22Rv1 (cell line): Measurements from ENCODE around the gene GZMM.

Experiments used
- H3K27ac ChIP-seq: fragments of 450-650 bp; 2 replicates; pipeline ENCODE4 v1.5.1; 2017
- ZFX ChIP-seq: fragments of 450-650 bp; IDR thresholded peaks from 2 replicates; pipeline ENCODE4 v1.6.1; 2017; ENCODE audit warnings: antibody characterized with exemption, borderline replicate concordance
- TF ChIP-seq, protein P1 (sequence below): fragments of 450-650 bp; IDR thresholded peaks from 2 replicates; pipeline ENCODE4 v1.5.1; 2017; ENCODE audit warnings: mild to moderate bottlenecking

Gene GZMM

DNA sequence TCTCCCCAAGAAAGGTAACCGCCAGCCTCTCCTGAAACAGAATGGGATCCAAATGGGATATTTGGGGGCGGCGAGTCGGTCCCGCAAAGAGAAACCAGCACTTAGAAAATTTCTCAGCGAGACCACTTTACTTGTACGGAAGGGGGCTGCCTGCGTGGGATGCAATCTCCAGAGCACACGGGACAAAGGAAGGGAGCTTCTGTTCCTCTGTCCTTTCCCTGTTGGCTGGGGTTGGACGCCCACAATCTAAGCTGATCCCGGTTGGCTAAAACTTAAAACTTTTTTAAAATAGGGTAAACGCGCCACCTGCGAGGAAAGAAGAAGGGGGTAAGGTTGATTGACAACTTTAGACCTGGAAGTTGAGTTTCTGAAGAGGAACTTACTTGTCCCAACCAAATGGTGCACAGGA, 27.7 kb downstream of the GZMM start:
- no peak for TF ChIP-seq ZFX
- TF ChIP-seq, protein P1, sequence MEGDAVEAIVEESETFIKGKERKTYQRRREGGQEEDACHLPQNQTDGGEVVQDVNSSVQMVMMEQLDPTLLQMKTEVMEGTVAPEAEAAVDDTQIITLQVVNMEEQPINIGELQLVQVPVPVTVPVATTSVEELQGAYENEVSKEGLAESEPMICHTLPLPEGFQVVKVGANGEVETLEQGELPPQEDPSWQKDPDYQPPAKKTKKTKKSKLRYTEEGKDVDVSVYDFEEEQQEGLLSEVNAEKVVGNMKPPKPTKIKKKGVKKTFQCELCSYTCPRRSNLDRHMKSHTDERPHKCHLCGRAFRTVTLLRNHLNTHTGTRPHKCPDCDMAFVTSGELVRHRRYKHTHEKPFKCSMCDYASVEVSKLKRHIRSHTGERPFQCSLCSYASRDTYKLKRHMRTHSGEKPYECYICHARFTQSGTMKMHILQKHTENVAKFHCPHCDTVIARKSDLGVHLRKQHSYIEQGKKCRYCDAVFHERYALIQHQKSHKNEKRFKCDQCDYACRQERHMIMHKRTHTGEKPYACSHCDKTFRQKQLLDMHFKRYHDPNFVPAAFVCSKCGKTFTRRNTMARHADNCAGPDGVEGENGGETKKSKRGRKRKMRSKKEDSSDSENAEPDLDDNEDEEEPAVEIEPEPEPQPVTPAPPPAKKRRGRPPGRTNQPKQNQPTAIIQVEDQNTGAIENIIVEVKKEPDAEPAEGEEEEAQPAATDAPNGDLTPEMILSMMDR: no peak
- peak overlapping the region; percentile 99 for H3K27ac ChIP-seq

DNA sequence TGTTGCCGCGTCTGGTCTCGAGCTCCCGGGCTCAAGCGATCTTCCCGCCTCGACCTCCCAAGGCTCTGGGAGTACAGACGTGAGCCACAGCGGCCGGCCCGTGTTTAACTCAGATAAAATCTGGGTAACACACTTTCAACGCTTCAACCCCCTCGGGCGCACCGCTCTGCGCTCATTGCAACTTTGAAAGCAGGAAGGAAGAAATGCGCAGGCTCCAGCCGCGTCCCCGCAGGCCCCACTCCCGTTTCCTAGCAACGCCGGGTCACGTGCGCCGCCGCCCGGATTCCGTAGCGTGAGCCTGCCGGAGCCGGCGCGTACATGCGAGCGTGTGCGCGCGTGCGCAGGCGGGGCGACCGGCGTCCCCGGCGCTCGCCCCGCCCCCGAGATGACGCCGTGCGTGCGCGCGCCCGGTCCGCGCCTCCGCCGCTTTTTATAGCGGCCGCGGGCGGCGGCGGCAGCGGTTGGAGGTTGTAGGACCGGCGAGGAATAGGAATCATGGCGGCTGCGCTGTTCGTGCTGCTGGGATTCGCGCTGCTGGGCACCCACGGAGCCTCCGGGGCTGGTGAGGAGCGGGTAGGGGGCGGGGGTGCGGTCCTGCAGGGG, 28.4 kb downstream of the GZMM start, which contains the start of gene BSG:
Gene BSG (plus strand): TSS at position 457 of the 603 bp plus-strand sequence. CDS start 39 bp downstream, at position 496.
- H3K27ac ChIP-seq: peak within 1 kb of the TSS; percentile 99
- no peak for TF ChIP-seq ZFX
- TF ChIP-seq, protein P1: no peak

DNA sequence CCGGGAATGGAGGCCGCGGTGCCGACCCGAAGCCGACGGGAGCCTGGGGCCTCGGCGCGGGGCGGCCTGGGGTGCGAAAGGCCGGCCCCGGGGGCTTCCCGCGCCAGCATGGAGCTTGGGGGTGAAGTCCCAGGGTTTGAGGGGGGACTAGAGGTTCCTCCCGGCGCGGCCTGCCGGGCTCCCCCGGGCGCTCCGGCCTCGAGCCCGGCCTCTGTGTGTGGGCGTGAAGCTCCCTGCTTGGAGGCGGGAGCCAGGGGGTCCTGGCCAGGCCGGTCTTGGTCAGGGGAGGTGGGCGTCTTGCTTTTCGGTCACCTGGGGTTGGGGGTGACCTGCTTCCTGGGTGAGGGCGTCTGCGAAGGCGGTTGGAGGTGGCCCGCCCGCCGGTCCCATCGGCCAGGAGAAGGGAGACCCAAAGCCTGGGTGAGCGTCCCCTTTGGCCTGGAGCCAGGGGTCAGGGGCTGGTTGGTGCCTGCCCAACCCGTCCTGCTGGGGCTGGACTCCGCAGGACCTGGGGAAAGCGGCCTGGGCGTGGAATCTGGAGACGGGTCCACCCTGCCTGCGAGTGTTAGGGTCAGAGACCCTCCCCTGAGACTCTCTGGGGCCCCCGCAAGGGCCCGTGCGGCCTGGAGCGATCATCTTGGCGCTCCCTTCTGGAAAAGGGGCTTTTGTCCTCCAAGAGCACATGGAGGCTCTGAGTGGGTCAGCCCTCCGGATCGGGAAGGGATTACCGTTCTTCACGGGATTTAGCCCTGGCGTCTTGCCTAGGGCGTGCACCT, 29.1 kb downstream of the GZMM start:
- TF ChIP-seq, protein P1: no peak
- TF ChIP-seq ZFX: no peak
- H3K27ac ChIP-seq: peak overlapping the region; percentile 99

DNA sequence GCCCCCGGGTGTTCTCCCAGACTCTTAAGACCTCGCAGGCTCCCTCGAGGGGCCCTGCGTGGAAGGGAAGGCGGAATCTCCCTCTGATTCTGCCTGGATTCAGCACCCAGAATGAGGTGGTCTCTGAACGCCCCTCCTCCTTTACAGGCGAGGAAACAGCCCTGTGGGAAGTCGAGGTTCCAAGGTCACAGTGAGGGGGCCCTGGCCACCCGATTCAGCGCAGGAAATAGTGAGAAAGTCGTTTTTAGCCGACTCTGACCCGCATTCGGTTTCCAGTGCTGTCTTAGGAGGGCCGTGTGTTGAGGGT, 29.6 kb downstream of the GZMM start:
- TF ChIP-seq, protein P1: no peak
- no peak for TF ChIP-seq ZFX
- peak overlapping the region; percentile 99 for H3K27ac ChIP-seq

DNA sequence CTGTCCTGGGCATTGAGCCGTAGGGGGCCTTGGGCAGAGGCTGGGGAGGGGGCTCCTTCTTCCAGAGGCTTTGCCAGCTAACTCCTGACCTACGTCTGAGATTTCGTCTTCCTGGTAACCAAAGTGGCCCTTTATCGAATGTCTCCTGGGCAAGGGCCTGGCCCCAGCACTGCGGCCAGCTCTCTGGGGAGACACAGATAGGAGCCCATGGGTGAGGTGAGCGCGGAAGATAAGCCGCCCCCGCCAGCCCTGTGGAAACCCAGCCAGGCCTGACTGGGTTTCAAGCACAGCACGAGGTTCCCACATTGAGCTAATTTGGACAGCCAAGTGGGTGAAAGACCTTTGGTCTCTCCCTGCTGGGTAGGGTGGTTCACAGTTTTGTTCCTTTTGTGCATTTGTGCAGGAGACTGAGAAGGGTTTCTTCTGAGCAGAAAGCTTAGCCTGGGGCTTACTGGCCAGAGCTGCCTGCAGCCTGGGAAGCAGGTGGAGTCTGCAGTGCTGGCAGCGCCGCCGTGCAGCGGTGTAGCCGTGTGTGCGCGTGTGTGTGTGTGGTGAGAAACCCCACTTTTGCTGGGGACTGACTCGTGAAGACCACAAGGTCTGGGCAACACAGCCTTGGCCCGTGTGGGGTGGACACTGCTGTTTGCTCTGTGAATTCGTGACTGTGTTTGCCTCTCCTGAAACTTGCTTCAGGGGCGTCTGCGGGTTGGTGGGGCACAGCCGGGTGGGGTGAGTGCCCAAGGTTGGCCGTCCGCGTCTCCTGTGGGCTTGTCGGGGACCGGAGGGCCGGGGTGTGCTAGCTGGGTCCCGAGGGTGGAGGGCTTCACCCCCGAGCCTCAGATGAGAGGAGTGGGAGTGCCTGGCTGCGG, 31.0 kb downstream of the GZMM start:
- H3K27ac ChIP-seq: peak overlapping the region; percentile 99; the same call in 1 of the 2 replicates
- TF ChIP-seq, protein P1: no peak
- TF ChIP-seq ZFX: no peak

DNA sequence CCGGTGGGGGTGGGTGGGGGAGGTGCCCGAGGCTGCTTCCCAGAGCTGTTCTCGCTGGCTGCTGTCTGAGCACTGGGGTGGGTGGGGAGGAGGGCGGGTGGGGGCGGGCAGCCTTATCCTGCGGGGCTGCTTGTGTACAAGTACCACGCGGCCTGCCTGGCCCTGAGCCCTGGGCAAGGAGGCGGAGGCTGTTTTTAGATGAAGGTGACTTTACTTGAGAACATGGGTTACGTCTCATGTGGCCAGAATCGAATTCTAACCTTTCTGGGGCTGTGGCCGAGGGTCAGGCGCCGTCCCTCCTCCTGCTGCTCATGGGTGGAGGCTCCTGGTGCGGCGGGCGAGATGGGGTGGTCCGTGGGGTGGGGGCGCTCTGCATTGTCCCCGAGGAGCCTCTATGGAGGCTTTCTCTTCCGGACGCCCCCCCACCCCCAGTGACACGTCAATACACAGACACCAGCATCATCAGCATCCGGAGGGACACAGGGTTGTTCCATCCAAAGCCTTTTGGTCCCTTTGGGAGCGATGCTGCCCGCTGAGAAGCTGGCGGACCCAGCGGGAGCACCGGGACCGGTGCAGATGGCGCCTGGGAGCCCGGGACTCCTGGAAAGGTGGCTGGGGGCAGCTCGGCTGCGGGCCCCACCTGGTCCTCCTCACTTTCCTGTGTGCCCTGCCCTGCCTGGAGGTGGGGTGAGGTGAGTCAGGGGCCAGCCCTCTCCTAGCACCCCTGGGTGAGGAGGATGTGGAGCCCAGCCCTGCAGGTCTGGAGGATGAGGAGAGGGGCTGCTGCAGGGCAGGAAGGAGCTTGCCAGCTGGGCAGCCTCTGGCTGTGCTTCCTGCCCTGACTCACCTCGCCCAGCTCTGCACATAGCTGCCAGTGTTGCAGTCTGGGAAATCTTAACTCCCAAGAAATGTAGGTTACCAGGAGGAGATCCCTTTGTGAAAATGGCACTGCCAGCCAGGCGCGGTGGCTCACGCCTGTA, 32.0 kb downstream of the GZMM start:
- TF ChIP-seq, protein P1: no peak
- TF ChIP-seq ZFX: no peak
- no peak overlapping the region for H3K27ac ChIP-seq
